Endothelial cell (in vitro differentiated cells): ENCODE data around the gene CBX8. TPM values are rescaled to one million over a fixed set of nuclear protein-coding genes. Genes with fewer than 3 reads are reported as not detected.
A peak's percentile ranks its signal among the peaks of the same experiment; 100 is the strongest.

ENCODE experiments used
- DNase-seq: peaks from one replicate; pipeline ENCODE4 v3.0.0; 2021; ENCODE audit warnings: low spot score
- H3K27ac Mint-ChIP-seq: one replicate; pipeline ENCODE4 v1.8.0; 2021; ENCODE audit warnings: mixed read lengths, inconsistent platforms; ENCODE audit not compliant: unreplicated experiment
- H3K27me3 Mint-ChIP-seq: one replicate; pipeline ENCODE4 v1.8.0; 2021; ENCODE audit warnings: mild to moderate bottlenecking, moderate library complexity, mixed read lengths, inconsistent platforms; ENCODE audit not compliant: unreplicated experiment
- H3K36me3 Mint-ChIP-seq: one replicate; pipeline ENCODE4 v1.8.0; 2021; ENCODE audit warnings: mild to moderate bottlenecking, low read depth, mixed read lengths, inconsistent platforms; ENCODE audit not compliant: unreplicated experiment
- H3K4me1 Mint-ChIP-seq: one replicate; pipeline ENCODE4 v1.8.0; 2021; ENCODE audit warnings: mild to moderate bottlenecking, mixed read lengths, inconsistent platforms; ENCODE audit not compliant: unreplicated experiment
- H3K4me3 Mint-ChIP-seq: one replicate; pipeline ENCODE4 v1.8.0; 2021; ENCODE audit warnings: mild to moderate bottlenecking, mixed read lengths, inconsistent platforms; ENCODE audit not compliant: unreplicated experiment
- H3K9me3 Mint-ChIP-seq: one replicate; pipeline ENCODE4 v1.8.0; 2021; ENCODE audit warnings: mixed read lengths, inconsistent platforms; ENCODE audit not compliant: unreplicated experiment
- CTCF ChIP-seq: fragments of 200-600 bp; sonication (generic); IDR thresholded peaks from one replicate; pipeline ENCODE4 v1.5.0; 2021; ENCODE audit warnings: antibody characterized with exemption; ENCODE audit not compliant: unreplicated experiment
- total RNA-seq: library from RNA; stranded (reverse); fragmentation: NEBNext Ultra II Directional; extraction: Animal tissue kit (Norgen Biotek cat#: 25700); gene quantifications from one replicate; pipeline ENCODE4 v1.2.1, GENCODE V29; 2021; ENCODE audit not compliant: unreplicated experiment

The CBX8 gene
- total RNA-seq, 1 donor from 2014 or later = 3.3 TPM

- peak overlapping the region; percentile 56 for H3K4me3 Mint-ChIP-seq
- TF ChIP-seq CTCF = no peak
- no peaks in the 10 kb centered on the region for H3K36me3 Mint-ChIP-seq
- no peak for DNase-seq
- H3K27ac Mint-ChIP-seq = no peak overlapping the region
- H3K9me3 Mint-ChIP-seq = no peaks in the 10 kb centered on the region
- H3K27me3 Mint-ChIP-seq = peaks cover 14% of the 10 kb centered on the region
- no peaks in the 10 kb centered on the region for H3K4me1 Mint-ChIP-seq
These were observed 46.6 kb upstream of the CBX8 start for GRCh38 chr17:79843474-79843815.

- no peak for TF ChIP-seq CTCF
- DNase-seq = no peak
- H3K27ac Mint-ChIP-seq = no peak overlapping the region
- H3K27me3 Mint-ChIP-seq = peaks cover 19% of the 10 kb centered on the region
- no peaks in the 10 kb centered on the region for H3K9me3 Mint-ChIP-seq
- H3K36me3 Mint-ChIP-seq = no peaks in the 10 kb centered on the region
- no peak overlapping the region for H3K4me3 Mint-ChIP-seq
- H3K4me1 Mint-ChIP-seq = peaks cover 5% of the 10 kb centered on the region
These were observed 46.0 kb upstream of the CBX8 start for GRCh38 chr17:79842656-79843473.

GRCh38 chr17:79842136-79842655 is 45.3 kb upstream of the CBX8 start:
- peaks cover 21% of the 10 kb centered on the region for H3K27me3 Mint-ChIP-seq
- TF ChIP-seq CTCF = no peak
- H3K4me1 Mint-ChIP-seq = peaks cover 6% of the 10 kb centered on the region
- no peaks in the 10 kb centered on the region for H3K9me3 Mint-ChIP-seq
- no peak for DNase-seq
- H3K4me3 Mint-ChIP-seq = peak overlapping the region; percentile 37
- no peak overlapping the region for H3K27ac Mint-ChIP-seq
- no peaks in the 10 kb centered on the region for H3K36me3 Mint-ChIP-seq

GRCh38 chr17:79841369-79842135 is 44.7 kb upstream of the CBX8 start:
- Mint-ChIP-seq H3K36me3 (no peaks in the 10 kb centered on the region), H3K27me3 (peaks cover 25% of the 10 kb centered on the region), H3K9me3 (no peaks in the 10 kb centered on the region), H3K4me1 (peaks cover 6% of the 10 kb centered on the region), H3K4me3 (peak overlapping the region; percentile 37), H3K27ac (no peak overlapping the region)
- no peak for TF ChIP-seq CTCF
- DNase-seq = no peak

GRCh38 chr17:79840989-79841286 is 44.1 kb upstream of the CBX8 start:
- no peak overlapping the region for H3K4me3 Mint-ChIP-seq
- no peak overlapping the region for H3K27ac Mint-ChIP-seq
- no peak for TF ChIP-seq CTCF
- H3K9me3 Mint-ChIP-seq = no peaks in the 10 kb centered on the region
- no peak for DNase-seq
- H3K36me3 Mint-ChIP-seq = no peaks in the 10 kb centered on the region
- H3K4me1 Mint-ChIP-seq = peaks cover 6% of the 10 kb centered on the region
- peaks cover 28% of the 10 kb centered on the region for H3K27me3 Mint-ChIP-seq
